LHCN-M2 (cell line): ENCODE measurements around the gene TGM2. TPM values are rescaled to one million over a fixed set of nuclear protein-coding genes. Genes with fewer than 3 reads are reported as not detected.
A peak's percentile ranks its signal among the peaks of the same experiment; 100 is the strongest.
"Not testable (repeated sequence)": the region's sequence is repeated elsewhere in the genome, so short reads cannot be mapped to it uniquely, and the experiment has no call there.

Source experiments
- DNase-seq: peaks from one replicate; pipeline ENCODE4 v3.0.0-alpha.2; 2012; ENCODE audit warnings: low read depth
- total RNA-seq: library from RNA; depleted of rRNA; stranded (reverse); fragments of >200 nt; gene quantifications from 2 replicates; pipeline ENCODE4 v1.2.3, GENCODE V29; 2014

Gene TGM2
- total RNA-seq, 1 experiment from 2014 or later, result 6.3 TPM

- no peak for DNase-seq
Measured at GRCh38 chr20:38116409-38117165, 48.5 kb downstream of the TGM2 start.

DNA sequence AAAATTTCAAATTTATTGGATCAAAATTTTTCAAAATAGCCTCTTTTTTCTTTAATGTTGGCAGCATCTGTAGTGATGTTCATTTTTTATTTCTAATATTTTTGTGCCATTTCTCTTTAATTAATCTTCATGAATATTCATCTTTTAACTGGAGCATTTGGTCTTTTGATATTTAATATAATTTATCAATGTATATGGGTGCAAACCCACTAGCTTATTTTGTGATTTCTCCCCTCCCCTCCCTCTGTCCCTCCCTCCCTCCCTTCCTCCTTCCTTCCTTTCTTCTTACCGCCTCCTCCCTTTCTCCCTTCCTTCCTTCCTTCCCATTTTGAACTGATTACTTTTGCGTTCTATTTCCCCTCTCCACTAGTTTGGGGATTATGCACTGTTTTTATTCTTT lies 49.2 kb downstream of the TGM2 start:
- DNase-seq, result no peak

- DNase-seq, result no peak
Measured at GRCh38 chr20:38115205-38115604, 49.9 kb downstream of the TGM2 start.

- DNase-seq, result peak; percentile 50
Measured at GRCh38 chr20:38114353-38114791, 50.7 kb downstream of the TGM2 start.

- peak; percentile 39 for DNase-seq
Measured at GRCh38 chr20:38113401-38114325, 51.4 kb downstream of the TGM2 start.

GRCh38 chr20:38112930-38113294 lies 52.2 kb downstream of the TGM2 start:
- DNase-seq, result no peak

DNA sequence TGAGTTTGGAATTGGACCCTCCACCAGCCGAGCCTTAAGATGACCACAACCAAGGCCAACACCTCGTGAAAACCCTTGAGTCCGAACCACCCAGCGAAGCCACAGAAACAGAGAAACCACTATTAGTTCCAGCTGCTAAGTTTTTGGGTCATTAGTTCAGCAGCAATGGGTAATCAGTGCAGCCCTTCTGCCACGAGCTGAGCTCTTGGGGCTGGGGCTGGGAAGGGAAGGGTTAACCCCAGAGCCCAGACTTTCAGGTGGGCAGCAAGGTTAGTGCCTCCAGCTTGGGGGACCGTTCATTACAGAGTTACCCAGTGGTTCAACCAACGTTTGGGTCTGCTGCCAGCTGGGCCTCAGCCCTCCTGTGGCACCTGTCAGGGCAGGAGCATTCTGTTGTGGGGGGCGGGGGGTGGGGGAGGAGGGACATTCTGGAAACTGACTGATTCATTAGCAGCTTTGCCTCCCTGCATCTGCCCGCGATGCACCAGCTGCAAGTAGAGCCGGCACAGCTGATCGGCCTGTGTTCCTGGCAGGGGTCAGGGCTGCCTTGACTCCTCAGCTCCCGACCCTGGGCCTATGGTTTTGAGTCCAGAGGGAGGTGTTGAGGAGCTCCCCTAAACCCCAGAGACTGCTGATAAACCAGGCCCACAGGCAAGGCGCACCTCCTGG lies 52.7 kb downstream of the TGM2 start:
- DNase-seq, result peak; percentile 33

DNA sequence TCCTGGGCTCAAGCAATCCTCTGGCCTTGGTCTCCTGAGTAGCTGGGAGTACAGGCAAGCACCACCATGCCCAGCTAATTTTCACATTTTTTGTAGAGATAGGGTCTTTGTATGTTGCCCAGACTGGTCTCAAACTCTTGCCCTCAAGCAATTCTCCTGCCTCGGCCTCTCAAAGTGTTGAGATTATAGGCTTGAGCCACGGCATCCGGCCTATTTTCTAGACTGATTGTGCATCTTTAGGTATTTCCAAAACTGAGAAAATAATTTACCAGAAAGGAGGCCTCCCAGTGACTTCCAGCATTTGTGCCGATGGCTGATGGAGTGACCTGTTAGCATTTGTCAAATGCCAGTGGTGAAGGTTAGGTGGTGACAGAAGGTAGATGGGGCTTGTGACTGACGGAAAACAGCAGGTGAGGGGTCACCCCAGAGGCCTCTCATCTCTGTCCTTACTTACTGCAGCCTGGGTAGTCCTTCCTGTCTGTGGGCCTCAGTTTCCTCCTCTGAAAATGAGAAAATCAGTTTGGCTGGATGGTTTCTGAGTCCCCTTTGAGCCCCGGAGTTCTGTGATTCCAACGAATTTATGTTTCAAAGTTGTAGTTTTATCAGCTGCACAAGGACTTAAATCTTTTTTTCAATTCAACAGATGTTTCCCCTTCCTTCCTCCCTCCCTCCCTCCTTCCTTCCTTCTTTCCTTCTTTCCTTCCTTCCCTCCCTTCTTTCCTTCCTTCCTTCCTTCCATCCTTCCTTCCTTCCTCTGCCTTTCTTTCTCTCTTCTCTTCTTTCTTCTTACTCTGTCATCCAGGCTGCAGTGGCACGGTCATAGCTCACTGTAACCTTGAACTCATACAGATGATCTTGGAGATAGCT lies 53.5 kb downstream of the TGM2 start:
- DNase-seq, result no peak

GRCh38 chr20:38110525-38111178 lies 54.4 kb downstream of the TGM2 start:
- DNase-seq, result no peak

GRCh38 chr20:38109591-38110524 lies 55.2 kb downstream of the TGM2 start:
- DNase-seq, result peak; percentile 92

- DNase-seq, result peak; percentile 63
Measured at GRCh38 chr20:38108986-38109541, 56.0 kb downstream of the TGM2 start.

DNA sequence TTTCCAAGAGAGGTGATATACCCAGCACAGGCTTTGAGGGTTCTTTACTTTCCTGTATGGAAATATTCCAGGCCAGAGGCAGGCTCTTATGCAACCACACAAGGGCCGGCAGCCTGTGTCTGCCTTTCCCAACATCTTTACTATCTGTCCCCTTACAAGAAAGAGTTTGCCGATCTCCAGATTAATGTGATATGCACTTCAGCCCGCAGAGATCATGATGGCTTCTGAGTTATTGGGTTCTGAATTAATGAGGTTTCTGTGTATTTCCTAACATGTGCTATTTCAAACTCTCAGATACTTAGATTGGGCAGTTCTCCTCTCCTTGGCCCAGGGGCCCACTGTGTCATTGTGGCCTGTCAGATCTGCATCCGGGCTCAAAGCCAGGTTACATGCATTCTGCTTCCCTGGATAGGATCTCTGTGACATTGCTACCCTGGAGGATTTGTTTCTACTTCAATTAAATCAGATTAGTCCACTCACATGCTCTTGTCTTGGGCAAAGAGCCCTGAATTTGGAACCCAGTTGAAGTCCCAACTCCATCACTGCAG lies 56.6 kb downstream of the TGM2 start:
- no peak for DNase-seq

GRCh38 chr20:38107916-38108315 lies 57.2 kb downstream of the TGM2 start:
- not testable (repeated sequence) for DNase-seq

GRCh38 chr20:38107386-38107785 lies 57.7 kb downstream of the TGM2 start:
- DNase-seq, result not testable (repeated sequence)

DNA sequence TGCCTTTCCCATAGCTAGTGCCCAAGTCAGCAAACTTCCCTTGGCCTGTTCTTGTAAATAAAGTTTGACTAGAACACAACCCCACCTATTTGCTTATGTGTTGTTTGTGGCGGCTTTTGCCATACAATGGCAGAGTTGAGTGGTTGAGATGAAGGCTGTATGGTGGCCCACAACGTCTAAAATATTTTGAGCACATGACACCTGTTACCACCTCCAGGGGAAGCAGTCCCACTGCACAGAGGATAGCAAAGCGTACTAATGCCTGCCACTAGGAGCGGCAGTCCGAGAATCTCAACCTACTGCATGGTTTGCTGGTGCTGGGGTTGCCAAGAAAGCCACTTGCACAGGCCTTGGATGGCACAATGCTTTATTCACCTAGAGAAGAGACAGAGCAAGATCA lies 58.6 kb downstream of the TGM2 start:
- no peak for DNase-seq

DNA sequence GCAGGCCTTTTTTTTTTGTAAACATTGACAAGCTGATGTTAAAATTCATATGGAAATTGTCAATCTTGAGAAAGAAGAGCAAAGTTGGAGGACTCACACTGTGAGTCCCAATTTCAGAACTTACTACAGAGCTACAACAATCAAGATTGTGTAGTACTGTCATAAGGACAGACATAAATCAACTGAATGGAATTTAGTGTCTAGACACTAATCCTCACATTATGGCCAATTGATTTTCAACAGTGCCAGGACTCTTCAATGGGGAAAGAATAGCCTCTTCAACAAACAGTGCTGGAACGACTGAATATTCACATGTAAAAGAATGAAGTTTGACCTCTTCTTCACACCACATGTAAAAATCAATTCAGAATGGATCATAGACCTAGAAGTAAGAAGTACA lies 60.8 kb downstream of the TGM2 start:
- no peak for DNase-seq

- DNase-seq, result not testable (repeated sequence)
Measured at GRCh38 chr20:38102206-38102605, 62.9 kb downstream of the TGM2 start.

- DNase-seq, result no peak
Measured at GRCh38 chr20:38098952-38099351, 66.1 kb downstream of the TGM2 start.
